Measurements from ENCODE around the gene CCIN.

CCIN gene

GRCh38 chr9:36134761-36135505 is 34.3 kb upstream of the CCIN start:
- Histone ChIP-seq H3K9me3 (ENCODE audit: control extremely low read depth in 1 of 5, control insufficient read depth in 4 of 5, insufficient read depth in 2 of 5, low read depth in 1 of 5, low read length in 4 of 5) (no peaks in the 10 kb centered on the region), H3K4me3 (ENCODE audit: control insufficient read depth in 1 of 7, extremely low read depth in 1 of 7, insufficient read depth in 4 of 7, low read depth in 2 of 7, low read length in 6 of 7) (no peak overlapping the region), H3K4me1 (ENCODE audit: control extremely low read depth in 1 of 4, control insufficient read depth in 4 of 4, insufficient read depth in 4 of 4, low read length in 3 of 4) (peaks cover 0 to 37% (median 31%) of the 10 kb centered on the region in 4 experiments), H3K27ac (ENCODE audit: insufficient read depth in 1 of 2, low read depth in 1 of 2, low read length in 2 of 2, poor library complexity in 1 of 2, severe bottlenecking in 2 of 2) (no peak overlapping the region), H3K27me3 (replicated peaks in 2 of 5; ENCODE audit: control insufficient read depth in 4 of 5, insufficient read depth in 5 of 5, low read length in 4 of 5) (peaks cover 0 to 17% (median 2%) of the 10 kb centered on the region in 5 experiments), H3K36me3 (ENCODE audit: control insufficient read depth in 4 of 4, insufficient read depth in 4 of 4, low read length in 3 of 4) (no peaks in the 10 kb centered on the region)
- DNase-seq = no peak
- ChIA-PET POLR2A (no interaction called here), CTCF (interaction anchor here (1.9 kb wide), 1 partner anchor 30 kb away, joined by 5 read pairs; no protein-coding TSS in a partner anchor)
- WGBS (ENCODE audit: insufficient coverage) = 95% methylated on average over 5 of the region's 9 CpGs

GRCh38 chr9:36135741-36136271 is 33.4 kb upstream of the CCIN start:
- CTCF ChIA-PET = interaction anchor here (1.0 to 9.8 kb wide), 7 partner anchors 20 to 209 kb away, joined by 3 to 106 read pairs (median 7); no protein-coding TSS in a partner anchor
- Histone ChIP-seq H3K4me1 (ENCODE audit: control extremely low read depth in 1 of 4, control insufficient read depth in 4 of 4, insufficient read depth in 4 of 4, low read length in 3 of 4) (peaks cover 0 to 46% (median 40%) of the 10 kb centered on the region in 4 experiments), H3K27ac (ENCODE audit: insufficient read depth in 1 of 2, low read depth in 1 of 2, low read length in 2 of 2, poor library complexity in 1 of 2, severe bottlenecking in 2 of 2) (no peak overlapping the region), H3K27me3 (replicated peaks in 2 of 5; ENCODE audit: control insufficient read depth in 4 of 5, insufficient read depth in 5 of 5, low read length in 4 of 5) (peaks cover 0 to 17% (median 2%) of the 10 kb centered on the region in 5 experiments), H3K9me3 (ENCODE audit: control extremely low read depth in 1 of 5, control insufficient read depth in 4 of 5, insufficient read depth in 2 of 5, low read depth in 1 of 5, low read length in 4 of 5) (no peaks in the 10 kb centered on the region), H3K4me3 (ENCODE audit: control insufficient read depth in 1 of 7, extremely low read depth in 1 of 7, insufficient read depth in 4 of 7, low read depth in 2 of 7, low read length in 6 of 7) (peak overlapping the region in 6 of 7 experiments; percentile 67 to 85 (median 75)), H3K36me3 (ENCODE audit: control insufficient read depth in 4 of 4, insufficient read depth in 4 of 4, low read length in 3 of 4) (no peaks in the 10 kb centered on the region)
- POLR2A ChIA-PET = interaction anchor here (0.8 to 1.4 kb wide), 2 partner anchors 12 to 28 kb away, joined by 3 to 5 read pairs; no protein-coding TSS in a partner anchor
- no peak for DNase-seq
- 14% methylated on average over 18 of the region's 18 CpGs for WGBS (ENCODE audit: insufficient coverage)

- Histone ChIP-seq H3K4me3 (ENCODE audit: control insufficient read depth in 1 of 7, extremely low read depth in 1 of 7, insufficient read depth in 4 of 7, low read depth in 2 of 7, low read length in 6 of 7) (peak within 1 kb of the TSS; percentile 67 to 85 (median 75)), H3K9me3 (ENCODE audit: control extremely low read depth in 1 of 5, control insufficient read depth in 4 of 5, insufficient read depth in 2 of 5, low read depth in 1 of 5, low read length in 4 of 5) (no peaks in the 10 kb centered on the region), H3K27me3 (replicated peaks in 2 of 5; ENCODE audit: control insufficient read depth in 4 of 5, insufficient read depth in 5 of 5, low read length in 4 of 5) (peaks cover 0 to 17% (median 2%) of the 10 kb centered on the region in 5 experiments), H3K4me1 (ENCODE audit: control extremely low read depth in 1 of 4, control insufficient read depth in 4 of 4, insufficient read depth in 4 of 4, low read length in 3 of 4) (peaks cover 0 to 51% (median 45%) of the 10 kb centered on the region in 4 experiments), H3K27ac (ENCODE audit: insufficient read depth in 1 of 2, low read depth in 1 of 2, low read length in 2 of 2, poor library complexity in 1 of 2, severe bottlenecking in 2 of 2) (no peak within 1 kb of the TSS), H3K36me3 (ENCODE audit: control insufficient read depth in 4 of 4, insufficient read depth in 4 of 4, low read length in 3 of 4) (no peaks in the 10 kb centered on the region)
- ChIA-PET CTCF (interaction anchor here (1.0 to 9.8 kb wide), 8 partner anchors 12 to 208 kb away, joined by 3 to 106 read pairs (median 6); no protein-coding TSS in a partner anchor), POLR2A (interaction anchor here (0.8 to 1.4 kb wide), 2 partner anchors 12 to 27 kb away, joined by 3 to 5 read pairs; no protein-coding TSS in a partner anchor)
- under 1% methylated on average over 60 of the region's 83 CpGs for WGBS (ENCODE audit: insufficient coverage)
- DNase-seq = peak in 2 of 3 donors; percentile 64 to 78
These were observed 32.8 kb upstream of the CCIN start, which contains the start of gene GLIPR2 for GRCh38 chr9:36136272-36136893. Gene GLIPR2 (plus strand): TSS chr9:36136733. CDS start chr9:36136779, 46 bp downstream.

GRCh38 chr9:36136894-36137391 is 32.2 kb upstream of the CCIN start:
- Histone ChIP-seq H3K27me3 (replicated peaks in 2 of 5; ENCODE audit: control insufficient read depth in 4 of 5, insufficient read depth in 5 of 5, low read length in 4 of 5) (peaks cover 0 to 17% (median 2%) of the 10 kb centered on the region in 5 experiments), H3K27ac (ENCODE audit: insufficient read depth in 1 of 2, low read depth in 1 of 2, low read length in 2 of 2, poor library complexity in 1 of 2, severe bottlenecking in 2 of 2) (no peak overlapping the region), H3K4me3 (ENCODE audit: control insufficient read depth in 1 of 7, extremely low read depth in 1 of 7, insufficient read depth in 4 of 7, low read depth in 2 of 7, low read length in 6 of 7) (peak overlapping the region; percentile 67 to 85 (median 75)), H3K4me1 (ENCODE audit: control extremely low read depth in 1 of 4, control insufficient read depth in 4 of 4, insufficient read depth in 4 of 4, low read length in 3 of 4) (peaks cover under 1 to 57% (median 50%) of the 10 kb centered on the region in 4 experiments), H3K36me3 (ENCODE audit: control insufficient read depth in 4 of 4, insufficient read depth in 4 of 4, low read length in 3 of 4) (no peaks in the 10 kb centered on the region), H3K9me3 (ENCODE audit: control extremely low read depth in 1 of 5, control insufficient read depth in 4 of 5, insufficient read depth in 2 of 5, low read depth in 1 of 5, low read length in 4 of 5) (no peaks in the 10 kb centered on the region)
- POLR2A ChIA-PET = interaction anchor here (1.4 kb wide), 1 partner anchor 13 kb away, joined by 5 read pairs; no protein-coding TSS in a partner anchor
- CTCF ChIA-PET = interaction anchor here (0.9 to 9.8 kb wide), 10 partner anchors 12 to 207 kb away, joined by 3 to 106 read pairs (median 4); partner anchors contain the start of gene CCIN
- under 1% methylated on average over 40 of the region's 40 CpGs for WGBS (ENCODE audit: insufficient coverage)
- peak in 2 of 3 donors; percentile 27 to 30 for DNase-seq

- ChIA-PET POLR2A (interaction anchor here (1.4 kb wide), 1 partner anchor 13 kb away, joined by 5 read pairs; no protein-coding TSS in a partner anchor), CTCF (interaction anchor here (0.9 to 9.8 kb wide), 8 partner anchors 11 to 207 kb away, joined by 3 to 106 read pairs (median 5); partner anchors contain the start of gene CCIN)
- no peaks in the 10 kb centered on the region for H3K36me3 ChIP-seq (ENCODE audit: control insufficient read depth in 4 of 4, insufficient read depth in 4 of 4, low read length in 3 of 4)
- no peak for DNase-seq
- H3K4me1 ChIP-seq (ENCODE audit: control extremely low read depth in 1 of 4, control insufficient read depth in 4 of 4, insufficient read depth in 4 of 4, low read length in 3 of 4) = peaks cover 4 to 63% (median 56%) of the 10 kb centered on the region in 4 experiments
- no peak overlapping the region for H3K27ac ChIP-seq (ENCODE audit: insufficient read depth in 1 of 2, low read depth in 1 of 2, low read length in 2 of 2, poor library complexity in 1 of 2, severe bottlenecking in 2 of 2)
- H3K4me3 ChIP-seq (ENCODE audit: control insufficient read depth in 1 of 7, extremely low read depth in 1 of 7, insufficient read depth in 4 of 7, low read depth in 2 of 7, low read length in 6 of 7) = peak overlapping the region; percentile 67 to 85 (median 75)
- no peaks in the 10 kb centered on the region for H3K9me3 ChIP-seq (ENCODE audit: control extremely low read depth in 1 of 5, control insufficient read depth in 4 of 5, insufficient read depth in 2 of 5, low read depth in 1 of 5, low read length in 4 of 5)
- H3K27me3 ChIP-seq (replicated peaks in 2 of 5; ENCODE audit: control insufficient read depth in 4 of 5, insufficient read depth in 5 of 5, low read length in 4 of 5) = peaks cover 0 to 17% (median 2%) of the 10 kb centered on the region in 5 experiments
- WGBS (ENCODE audit: insufficient coverage) = 54% methylated on average over 10 of the region's 12 CpGs
These were observed 31.7 kb upstream of the CCIN start for GRCh38 chr9:36137392-36138004.

GRCh38 chr9:36138496-36138895 is 30.7 kb upstream of the CCIN start:
- no peak overlapping the region for H3K27ac ChIP-seq (ENCODE audit: insufficient read depth in 1 of 2, low read depth in 1 of 2, low read length in 2 of 2, poor library complexity in 1 of 2, severe bottlenecking in 2 of 2)
- H3K4me1 ChIP-seq (ENCODE audit: control extremely low read depth in 1 of 4, control insufficient read depth in 4 of 4, insufficient read depth in 4 of 4, low read length in 3 of 4) = peaks cover 5 to 73% (median 66%) of the 10 kb centered on the region in 4 experiments

More at GRCh38 chr9:36138496-36138895, 30.7 kb upstream of the CCIN start:
- ChIA-PET POLR2A (interaction anchor here (0.6 to 1.9 kb wide), 2 partner anchors 13 to 69 kb away, joined by 3 to 6 read pairs; no protein-coding TSS in a partner anchor), CTCF (interaction anchor here (0.9 to 9.8 kb wide), 5 partner anchors 17 to 37 kb away, joined by 3 to 106 read pairs (median 8); partner anchors contain the start of gene CCIN)
- H3K27me3 ChIP-seq (replicated peaks in 2 of 5; ENCODE audit: control insufficient read depth in 4 of 5, insufficient read depth in 5 of 5, low read length in 4 of 5) = peaks cover 0 to 17% (median 2%) of the 10 kb centered on the region in 5 experiments
- no peaks in the 10 kb centered on the region for H3K9me3 ChIP-seq (ENCODE audit: control extremely low read depth in 1 of 5, control insufficient read depth in 4 of 5, insufficient read depth in 2 of 5, low read depth in 1 of 5, low read length in 4 of 5)
- WGBS (ENCODE audit: insufficient coverage) = 97% methylated on average over 8 of the region's 10 CpGs
- no peak overlapping the region for H3K4me3 ChIP-seq (ENCODE audit: control insufficient read depth in 1 of 7, extremely low read depth in 1 of 7, insufficient read depth in 4 of 7, low read depth in 2 of 7, low read length in 6 of 7)
- no peak for DNase-seq
- no peaks in the 10 kb centered on the region for H3K36me3 ChIP-seq (ENCODE audit: control insufficient read depth in 4 of 4, insufficient read depth in 4 of 4, low read length in 3 of 4)
